D721Med (cell line): Measurements from ENCODE around the gene GHRHR.

Experiments used
- DNase-seq: peaks from one replicate; pipeline ENCODE4 v3.0.0; 2011; ENCODE audit warnings: low spot score; ENCODE audit not compliant: insufficient read length
- FAIRE-seq: peaks from 2 replicates; lab custom pipeline; 2011; peaks lifted over from hg19 to GRCh38; lab: Jason Lieb, UNC
- TF ChIP-seq, protein P1 (sequence below): IDR thresholded peaks from 2 replicates; pipeline ENCODE4 v1.5.1; 2012; ENCODE audit warnings: mild to moderate bottlenecking, control low read depth; ENCODE audit not compliant: insufficient read depth; ENCODE audit errors: missing control alignments

GHRHR gene

DNA sequence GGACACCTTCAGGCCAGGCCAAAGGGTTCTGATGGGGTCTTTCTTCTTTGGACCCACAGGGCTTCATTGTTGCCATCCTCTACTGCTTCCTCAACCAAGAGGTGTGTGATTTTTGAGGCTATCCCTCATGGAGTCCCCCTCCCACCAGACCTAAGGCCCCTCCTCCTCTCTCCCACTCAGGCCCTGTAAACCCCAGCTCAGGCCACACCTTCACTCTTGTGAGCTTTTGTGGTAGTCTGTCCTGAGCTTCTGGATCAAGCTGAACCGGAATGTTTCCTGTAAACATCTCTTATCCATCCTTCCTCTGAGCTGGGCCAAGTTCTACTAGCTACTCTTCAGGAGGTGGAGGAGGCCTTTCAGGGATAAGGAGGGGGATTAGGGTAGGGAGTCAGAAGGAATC lies 13.5 kb downstream of the GHRHR start:
- FAIRE-seq (no peak), DNase-seq (no peak)
- TF ChIP-seq, protein P1, sequence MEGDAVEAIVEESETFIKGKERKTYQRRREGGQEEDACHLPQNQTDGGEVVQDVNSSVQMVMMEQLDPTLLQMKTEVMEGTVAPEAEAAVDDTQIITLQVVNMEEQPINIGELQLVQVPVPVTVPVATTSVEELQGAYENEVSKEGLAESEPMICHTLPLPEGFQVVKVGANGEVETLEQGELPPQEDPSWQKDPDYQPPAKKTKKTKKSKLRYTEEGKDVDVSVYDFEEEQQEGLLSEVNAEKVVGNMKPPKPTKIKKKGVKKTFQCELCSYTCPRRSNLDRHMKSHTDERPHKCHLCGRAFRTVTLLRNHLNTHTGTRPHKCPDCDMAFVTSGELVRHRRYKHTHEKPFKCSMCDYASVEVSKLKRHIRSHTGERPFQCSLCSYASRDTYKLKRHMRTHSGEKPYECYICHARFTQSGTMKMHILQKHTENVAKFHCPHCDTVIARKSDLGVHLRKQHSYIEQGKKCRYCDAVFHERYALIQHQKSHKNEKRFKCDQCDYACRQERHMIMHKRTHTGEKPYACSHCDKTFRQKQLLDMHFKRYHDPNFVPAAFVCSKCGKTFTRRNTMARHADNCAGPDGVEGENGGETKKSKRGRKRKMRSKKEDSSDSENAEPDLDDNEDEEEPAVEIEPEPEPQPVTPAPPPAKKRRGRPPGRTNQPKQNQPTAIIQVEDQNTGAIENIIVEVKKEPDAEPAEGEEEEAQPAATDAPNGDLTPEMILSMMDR, result no peak

DNA sequence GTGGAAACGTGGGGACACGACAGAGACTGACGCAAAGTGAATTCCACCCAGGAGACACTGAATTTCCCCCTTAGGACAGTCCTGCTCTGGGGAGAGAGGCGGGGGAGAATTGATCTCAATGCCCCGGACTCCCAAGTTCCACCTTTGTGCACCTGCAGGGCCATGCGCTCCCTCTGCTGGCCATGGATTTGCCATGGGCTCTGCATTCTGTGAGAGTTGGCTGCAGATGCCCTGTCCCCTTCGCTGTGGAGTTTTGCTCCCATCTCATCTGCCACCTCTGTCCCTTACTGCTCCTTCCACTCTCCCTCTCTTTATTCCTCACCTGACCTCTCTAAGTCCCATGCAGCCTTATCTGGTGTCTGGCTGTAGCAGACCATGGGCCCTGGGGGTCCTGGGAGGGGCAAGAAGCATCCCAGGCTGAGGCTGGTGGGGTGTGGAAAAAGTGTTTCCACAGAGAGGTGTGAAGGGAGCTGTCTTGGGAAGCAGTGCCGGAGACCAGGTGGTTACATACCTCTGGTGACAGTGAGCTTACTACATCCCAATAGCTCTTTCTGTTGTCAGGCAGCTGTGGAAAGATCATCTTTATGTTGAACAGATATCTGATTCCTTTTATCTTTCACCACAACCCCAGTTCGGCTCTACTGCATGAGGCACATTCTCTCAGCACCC lies 14.3 kb downstream of the GHRHR start:
- FAIRE-seq (no peak), DNase-seq (no peak)
- TF ChIP-seq, protein P1, result peak; percentile 60

- TF ChIP-seq, protein P1, result no peak
- DNase-seq (no peak), FAIRE-seq (no peak)
Measured at GRCh38 chr7:30979027-30979426, 15.3 kb downstream of the GHRHR start.

DNA sequence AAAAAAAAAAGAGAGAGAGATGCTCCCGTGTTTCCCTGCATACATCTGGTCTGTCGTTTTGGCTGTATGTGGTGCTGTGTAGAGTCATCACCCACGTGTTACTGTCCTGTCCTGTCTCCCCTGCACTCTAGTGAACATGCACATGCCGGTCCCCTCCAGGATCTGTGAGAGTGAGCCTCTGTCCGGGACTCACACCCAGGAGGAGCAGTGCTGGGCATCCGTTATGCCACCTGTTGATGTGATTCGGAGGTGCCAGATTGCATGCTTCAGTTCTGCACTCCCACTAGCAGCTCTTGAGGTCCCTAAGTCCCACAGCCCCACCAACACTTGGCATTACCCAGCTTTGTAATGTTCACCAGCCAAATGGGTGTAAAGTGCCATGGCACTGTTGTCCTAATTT lies 16.4 kb downstream of the GHRHR start:
- TF ChIP-seq, protein P1, result no peak
- DNase-seq, result no peak
- FAIRE-seq, result no peak

DNA sequence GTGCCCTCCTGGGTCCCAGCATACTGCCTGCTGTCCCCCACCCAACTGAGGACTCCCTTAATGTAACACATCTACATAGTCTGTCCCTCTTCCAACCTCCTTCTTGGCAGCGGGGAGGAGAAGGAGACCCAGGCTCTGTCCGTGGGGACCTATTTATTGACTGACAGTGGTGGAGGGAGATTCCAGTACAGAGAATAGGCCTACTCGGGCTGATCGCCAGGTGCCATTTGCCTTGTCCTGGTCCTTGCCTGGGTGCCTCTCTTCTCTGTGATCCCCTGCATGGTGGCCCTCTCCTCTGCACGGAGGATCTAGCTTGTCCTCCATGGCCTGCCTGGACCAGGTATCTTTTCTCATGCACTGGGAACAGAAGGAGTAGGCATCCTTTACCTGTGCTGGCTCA lies 17.0 kb downstream of the GHRHR start:
- FAIRE-seq (no peak), DNase-seq (no peak)
- TF ChIP-seq, protein P1, result no peak

DNA sequence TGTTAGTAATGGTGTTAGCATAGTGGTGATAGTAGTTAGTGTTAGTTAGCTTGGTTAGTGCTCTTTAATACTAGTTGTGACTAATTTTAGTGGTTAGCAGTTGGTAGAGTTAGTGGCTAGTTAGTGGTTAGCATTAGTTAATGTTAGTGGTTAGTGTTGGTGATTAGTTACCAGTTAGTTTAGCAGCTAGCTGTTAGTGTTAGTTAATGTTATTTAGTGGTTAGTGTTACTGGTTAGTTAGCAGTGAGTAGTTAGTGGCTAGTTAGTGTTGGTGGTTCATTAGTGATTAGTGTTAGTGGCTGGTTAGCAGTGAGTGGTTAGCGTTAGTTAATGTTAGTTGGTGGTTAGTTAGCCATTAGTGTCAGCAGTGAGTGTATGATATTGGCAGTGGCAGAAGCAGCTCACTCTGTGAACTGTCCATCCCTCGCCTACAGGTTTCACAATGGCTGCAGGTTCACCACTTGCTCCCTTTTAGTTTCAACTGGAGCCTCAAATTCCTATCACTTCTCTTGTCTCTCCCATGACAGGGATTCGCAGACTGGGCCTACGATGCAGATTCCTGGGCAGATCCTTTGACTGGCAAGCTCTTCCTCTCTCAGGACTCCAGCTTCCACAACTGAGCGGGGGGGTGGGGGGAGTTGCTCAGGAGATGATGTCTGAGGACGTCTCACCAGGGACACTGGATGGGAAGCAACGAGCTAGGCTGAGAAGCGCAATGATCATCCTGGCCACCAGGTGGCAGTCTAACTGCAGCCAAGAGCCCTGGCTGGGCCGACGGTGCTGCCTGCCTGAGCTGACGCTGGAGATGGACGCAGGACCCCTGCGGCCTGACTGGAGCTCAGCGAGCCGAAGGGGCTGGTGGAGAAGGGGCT lies 19.5 kb downstream of the GHRHR start:
- DNase-seq, result peak; percentile 79
- FAIRE-seq, result no peak
- TF ChIP-seq, protein P1, result peak; percentile 94

DNA sequence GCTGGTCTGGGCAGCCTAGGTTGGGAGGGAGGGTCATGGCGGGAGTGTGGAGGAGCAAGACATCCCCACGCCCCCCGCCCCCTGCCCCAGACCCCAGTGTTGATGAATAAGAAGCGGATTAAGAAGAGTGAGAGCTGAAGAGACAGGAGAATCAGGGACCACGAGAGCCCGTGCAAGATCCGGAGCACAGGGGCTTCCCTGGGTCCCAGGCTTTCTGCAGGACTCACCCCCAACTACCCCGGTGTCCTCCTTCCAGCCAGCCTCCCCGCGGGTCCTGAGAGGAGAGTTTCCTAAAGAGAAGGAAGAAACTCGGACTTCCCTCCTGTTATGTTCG lies 20.1 kb downstream of the GHRHR start:
- DNase-seq (no peak), FAIRE-seq (no peak)
- TF ChIP-seq, protein P1, result no peak
